HG03469 (cell line): ENCODE data around the gene SMIM35.
"Not testable (repeated sequence)": the region's sequence is repeated elsewhere in the genome, so short reads cannot be mapped to it uniquely, and the experiment has no call there.

Experiments
- ATAC-seq: cut with Tn5 transposase; IDR thresholded peaks from one replicate; pipeline ENCODE4 v1.9.1; 2021; ENCODE audit warnings: mild to moderate bottlenecking, moderate library complexity, moderate number of reproducible peaks; ENCODE audit not compliant: unreplicated experiment

The SMIM35 gene

GRCh38 chr11:117992136-117992535, 94.6 kb downstream of the SMIM35 start:
- ATAC-seq = no peak

GRCh38 chr11:117989351-117990102, 97.2 kb downstream of the SMIM35 start:
- ATAC-seq = no peak

- ATAC-seq = peak; percentile 29
These were observed 99.7 kb downstream of the SMIM35 start for GRCh38 chr11:117986981-117987574.

GRCh38 chr11:117985953-117986887, 100.5 kb downstream of the SMIM35 start, which contains the start of gene IL10RA:
IL10RA (plus strand) TSS chr11:117986394; CDS start chr11:117986468, 74 bp downstream.
- peak; percentile 68 for ATAC-seq

GRCh38 chr11:117984476-117984875, 102.3 kb downstream of the SMIM35 start:
- ATAC-seq = no peak

GRCh38 chr11:117983163-117983475, 103.6 kb downstream of the SMIM35 start:
- no peak for ATAC-seq

GRCh38 chr11:117980720-117981119, 106.0 kb downstream of the SMIM35 start:
- ATAC-seq = no peak

GRCh38 chr11:117980280-117980679, 106.5 kb downstream of the SMIM35 start:
- no peak for ATAC-seq

GRCh38 chr11:117979481-117980211, 107.1 kb downstream of the SMIM35 start:
- no peak for ATAC-seq

- no peak for ATAC-seq
These were observed 107.8 kb downstream of the SMIM35 start for GRCh38 chr11:117978991-117979390.

- not testable (repeated sequence) for ATAC-seq
These were observed 108.4 kb downstream of the SMIM35 start for GRCh38 chr11:117978291-117978910.

- not testable (repeated sequence) for ATAC-seq
These were observed 109.0 kb downstream of the SMIM35 start for GRCh38 chr11:117977612-117978264.

GRCh38 chr11:117977029-117977428, 109.7 kb downstream of the SMIM35 start:
- no peak for ATAC-seq

GRCh38 chr11:117976445-117976844, 110.3 kb downstream of the SMIM35 start:
- ATAC-seq = no peak

GRCh38 chr11:117973503-117973860, 113.3 kb downstream of the SMIM35 start:
- no peak for ATAC-seq

GRCh38 chr11:117972629-117973502, 113.9 kb downstream of the SMIM35 start:
- no peak for ATAC-seq

- no peak for ATAC-seq
These were observed 114.7 kb downstream of the SMIM35 start for GRCh38 chr11:117972044-117972443.

GRCh38 chr11:117970400-117971024, 116.3 kb downstream of the SMIM35 start:
- no peak for ATAC-seq
